Neural progenitor cell (in vitro differentiated cells): Measurements from ENCODE around the gene LPCAT4. TPM values are rescaled to one million over a fixed set of nuclear protein-coding genes. Genes with fewer than 3 reads are reported as not detected.

Experiments used
- DNase-seq: peaks from one replicate; pipeline ENCODE4 v3.0.0-alpha.2; 2016; ENCODE audit warnings: low spot score
- H2AFZ ChIP-seq: fragments of 200-600 bp; sonication (generic); replicated peaks from 2 replicates; pipeline ENCODE4 v1.6.1; 2016; ENCODE audit warnings: antibody characterized with exemption
- H3F3A ChIP-seq: fragments of 200-600 bp; sonication (generic); 2 replicates; pipeline ENCODE4 v1.6.1; 2016; ENCODE audit warnings: antibody characterized with exemption, low read depth
- H3K27ac ChIP-seq: fragments of 200-600 bp; sonication (generic); 2 replicates; pipeline ENCODE4 v1.5.1; 2016; ENCODE audit warnings: mild to moderate bottlenecking
- H3K27me3 ChIP-seq: fragments of 200-600 bp; sonication (generic); 2 replicates; pipeline ENCODE4 v1.6.1; 2016; ENCODE audit warnings: mild to moderate bottlenecking, moderate library complexity
- H3K36me3 ChIP-seq: fragments of 200-600 bp; sonication (generic); 2 replicates; pipeline ENCODE4 v1.5.1; 2016
- H3K4me1 ChIP-seq: fragments of 200-600 bp; sonication (generic); 2 replicates; pipeline ENCODE4 v1.6.1; 2016; ENCODE audit warnings: mixed run types
- H3K4me2 ChIP-seq: fragments of 200-600 bp; sonication (generic); 2 replicates; pipeline ENCODE4 v1.6.1; 2016
- H3K4me3 ChIP-seq: fragments of 200-600 bp; sonication (generic); 2 replicates; pipeline ENCODE4 v1.5.1; 2016
- H3K79me2 ChIP-seq: fragments of 200-600 bp; sonication (generic); 2 replicates; pipeline ENCODE4 v1.6.1; 2016; ENCODE audit warnings: low read depth
- H3K9ac ChIP-seq: fragments of 200-600 bp; sonication (generic); 2 replicates; pipeline ENCODE4 v1.6.1; 2016
- H3K9me3 ChIP-seq: fragments of 200-600 bp; sonication (generic); 2 replicates; pipeline ENCODE4 v1.5.1; 2016; ENCODE audit warnings: low read depth
- H4K20me1 ChIP-seq: fragments of 200-600 bp; sonication (generic); 2 replicates; pipeline ENCODE4 v1.6.1; 2016; ENCODE audit warnings: low read depth
- H3K27ac Mint-ChIP-seq: 3 replicates; pipeline ENCODE4 v1.8.0; 2021; ENCODE audit warnings: mixed read lengths
- H3K27me3 Mint-ChIP-seq: 2 replicates; pipeline ENCODE4 v1.8.0; 2022; ENCODE audit warnings: low read depth, mild to moderate bottlenecking, inconsistent platforms, moderate library complexity, mixed read lengths; ENCODE audit not compliant: insufficient read depth
- H3K36me3 Mint-ChIP-seq: 3 replicates; pipeline ENCODE4 v1.8.0; 2021; ENCODE audit warnings: mixed read lengths
- H3K4me1 Mint-ChIP-seq: 3 replicates; pipeline ENCODE4 v1.8.0; 2021; ENCODE audit warnings: mixed read lengths
- H3K4me3 Mint-ChIP-seq: 3 replicates; pipeline ENCODE4 v1.8.0; 2021; ENCODE audit warnings: mild to moderate bottlenecking, moderate library complexity, mixed read lengths
- H3K9me3 Mint-ChIP-seq: 3 replicates; pipeline ENCODE4 v1.8.0; 2020; ENCODE audit warnings: mixed read lengths
- CTCF ChIP-seq: fragments of 200-600 bp; sonication (generic); IDR thresholded peaks from 2 replicates; pipeline ENCODE4 v1.5.1; 2017; ENCODE audit warnings: antibody characterized with exemption, mild to moderate bottlenecking
- EZH2 ChIP-seq: fragments of 200-600 bp; sonication (generic); IDR thresholded peaks from 2 replicates; pipeline ENCODE4 v1.6.1; 2017; ENCODE audit warnings: antibody characterized with exemption, mild to moderate bottlenecking, moderate library complexity
- EZH2phosphoT487 ChIP-seq: fragments of 200-600 bp; sonication (generic); IDR thresholded peaks from 2 replicates; pipeline ENCODE4 v1.6.1; 2017; ENCODE audit warnings: antibody characterized with exemption
- total RNA-seq: library from RNA; depleted of rRNA; stranded (reverse); fragments of >200 nt; gene quantifications from 2 replicates; pipeline ENCODE4 v1.2.3, GENCODE V29; 2015; ENCODE audit warnings: low replicate concordance

The LPCAT4 gene
- total RNA-seq, 1 donor from 2014 or later, result 35.1 TPM

- TF ChIP-seq EZH2, result no peak
- no peak for TF ChIP-seq EZH2phosphoT487
- TF ChIP-seq CTCF, result no peak
- Histone ChIP-seq H3K79me2 (peaks cover 24% of the 10 kb centered on the region), H3F3A (peaks cover 19% of the 10 kb centered on the region), H2AFZ (no peak overlapping the region), H3K27me3 (no peaks in the 10 kb centered on the region), H3K4me3 (peak overlapping the region; percentile 78), H3K4me2 (peak overlapping the region; percentile 85), H3K4me1 (peaks cover 15% of the 10 kb centered on the region), H3K36me3 (no peaks in the 10 kb centered on the region), H3K9me3 (no peaks in the 10 kb centered on the region), H3K27ac (no peak overlapping the region), H4K20me1 (peaks cover 14% of the 10 kb centered on the region), H3K9ac (no peak overlapping the region)
- Mint-ChIP-seq H3K27me3 (peaks cover 4% of the 10 kb centered on the region), H3K4me3 (peak overlapping the region; percentile 97), H3K9me3 (no peaks in the 10 kb centered on the region), H3K27ac (no peak overlapping the region), H3K36me3 (peaks cover 9% of the 10 kb centered on the region), H3K4me1 (peaks cover 16% of the 10 kb centered on the region)
- no peak for DNase-seq
Measured at GRCh38 chr15:34365091-34365825, 1.7 kb downstream of the LPCAT4 start.

- H3K27me3 Mint-ChIP-seq, result peaks cover 6% of the 10 kb centered on the region
- TF ChIP-seq CTCF, result no peak
- TF ChIP-seq EZH2phosphoT487, result no peak
Measured at GRCh38 chr15:34364041-34364440, 3.0 kb downstream of the LPCAT4 start.

GRCh38 chr15:34362047-34362773 is 4.8 kb downstream of the LPCAT4 start:
- H3K36me3 Mint-ChIP-seq, result peaks cover 13% of the 10 kb centered on the region
- no peak for DNase-seq
- H3K4me1 Mint-ChIP-seq, result peaks cover 9% of the 10 kb centered on the region
- H4K20me1 ChIP-seq, result peaks cover 14% of the 10 kb centered on the region
- H3K27ac ChIP-seq, result no peak overlapping the region
- H3K4me3 Mint-ChIP-seq, result no peak overlapping the region
- no peak overlapping the region for H3K9ac ChIP-seq
- no peak overlapping the region for H2AFZ ChIP-seq
- H3K4me1 ChIP-seq, result peaks cover 8% of the 10 kb centered on the region
- no peak overlapping the region for H3K4me2 ChIP-seq
- no peak overlapping the region for H3K27ac Mint-ChIP-seq
- TF ChIP-seq CTCF (no peak), EZH2phosphoT487 (no peak), EZH2 (no peak)
- H3K9me3 Mint-ChIP-seq, result no peaks in the 10 kb centered on the region
- no peak overlapping the region for H3K4me3 ChIP-seq
- H3K36me3 ChIP-seq, result no peaks in the 10 kb centered on the region
- no peaks in the 10 kb centered on the region for H3K27me3 ChIP-seq
- no peaks in the 10 kb centered on the region for H3K9me3 ChIP-seq
- H3K27me3 Mint-ChIP-seq, result peaks cover 9% of the 10 kb centered on the region
- peaks cover 8% of the 10 kb centered on the region for H3F3A ChIP-seq
- H3K79me2 ChIP-seq, result peaks cover 18% of the 10 kb centered on the region

More at GRCh38 chr15:34364041-34364440, 3.0 kb downstream of the LPCAT4 start:
- H3K9me3 ChIP-seq, result no peaks in the 10 kb centered on the region
- Mint-ChIP-seq H3K4me3 (no peak overlapping the region), H3K4me1 (peaks cover 16% of the 10 kb centered on the region), H3K36me3 (peaks cover 11% of the 10 kb centered on the region), H3K27ac (no peak overlapping the region), H3K9me3 (no peaks in the 10 kb centered on the region)
- peaks cover 19% of the 10 kb centered on the region for H3F3A ChIP-seq
- peaks cover 24% of the 10 kb centered on the region for H3K79me2 ChIP-seq
- no peak overlapping the region for H2AFZ ChIP-seq
- no peak overlapping the region for H3K4me3 ChIP-seq
- no peaks in the 10 kb centered on the region for H3K36me3 ChIP-seq
- DNase-seq, result no peak
- no peak overlapping the region for H3K9ac ChIP-seq
- no peaks in the 10 kb centered on the region for H3K27me3 ChIP-seq
- no peak overlapping the region for H3K27ac ChIP-seq
- peaks cover 15% of the 10 kb centered on the region for H3K4me1 ChIP-seq
- H4K20me1 ChIP-seq, result peaks cover 14% of the 10 kb centered on the region
- H3K4me2 ChIP-seq, result no peak overlapping the region
